Loucy (cell line): ENCODE measurements around the gene SNX3.

Experiments used
- H2AFZ ChIP-seq: fragments of 200-600 bp; sonication (generic); 2 replicates; pipeline ENCODE4 v1.6.0; 2016; ENCODE audit warnings: antibody characterized with exemption, mild to moderate bottlenecking, low read length, moderate library complexity
- H3F3A ChIP-seq: fragments of 200-600 bp; 2 replicates; pipeline ENCODE4 v1.6.0; 2016; ENCODE audit warnings: antibody characterized with exemption, low read depth, mild to moderate bottlenecking
- H3K27me3 ChIP-seq: fragments of 200-600 bp; sonication (generic); 2 replicates; pipeline ENCODE4 v1.6.1; 2014; ENCODE audit warnings: low read length, mild to moderate bottlenecking; ENCODE audit not compliant: insufficient read depth, poor library complexity, severe bottlenecking
- H3K36me3 ChIP-seq: fragments of 200-600 bp; sonication (generic); 2 replicates; pipeline ENCODE4 v1.6.1; 2016; ENCODE audit warnings: low read length; ENCODE audit not compliant: insufficient read depth
- H3K4me1 ChIP-seq: fragments of 200-600 bp; sonication (generic); 2 replicates; pipeline ENCODE4 v1.5.1; 2014; ENCODE audit warnings: low read length, mild to moderate bottlenecking; ENCODE audit not compliant: insufficient read depth, poor library complexity, severe bottlenecking
- H3K4me2 ChIP-seq: fragments of 200-600 bp; sonication (generic); 2 replicates; pipeline ENCODE4 v1.6.0; 2014; ENCODE audit warnings: antibody characterized with exemption, low read length, low read depth, mild to moderate bottlenecking; ENCODE audit not compliant: poor library complexity, severe bottlenecking
- H3K4me3 ChIP-seq: fragments of 200-600 bp; sonication (generic); 2 replicates; pipeline ENCODE4 v1.5.1; 2014; ENCODE audit warnings: low read length, mild to moderate bottlenecking, mixed read lengths; ENCODE audit not compliant: poor library complexity, severe bottlenecking
- H3K79me2 ChIP-seq: fragments of 200-600 bp; sonication (generic); 2 replicates; pipeline ENCODE4 v1.6.1; 2014; ENCODE audit warnings: low read length; ENCODE audit not compliant: insufficient read depth
- H3K9ac ChIP-seq: fragments of 200-600 bp; sonication (generic); 2 replicates; pipeline ENCODE4 v1.6.0; 2014; ENCODE audit warnings: mild to moderate bottlenecking, low read depth, low read length, moderate library complexity; ENCODE audit not compliant: poor library complexity, severe bottlenecking
- H3K9me2 ChIP-seq: fragments of 200-600 bp; sonication (generic); replicated peaks from 2 replicates; pipeline ENCODE4 v1.6.1; 2016; ENCODE audit warnings: low read depth, low read length, mixed read lengths
- H3K9me3 ChIP-seq: fragments of 200-600 bp; sonication (generic); 2 replicates; pipeline ENCODE4 v1.6.1; 2014; ENCODE audit warnings: mild to moderate bottlenecking, antibody characterized with exemption, low read length, low read depth; ENCODE audit not compliant: insufficient read depth
- H4K20me1 ChIP-seq: fragments of 200-600 bp; sonication (generic); 2 replicates; pipeline ENCODE4 v1.6.0; 2014; ENCODE audit warnings: antibody characterized with exemption, low read length, mild to moderate bottlenecking; ENCODE audit not compliant: insufficient read depth, poor library complexity, severe bottlenecking
- EZH2phosphoT487 ChIP-seq: fragments of 200-600 bp; IDR thresholded peaks from 2 replicates; pipeline ENCODE4 v1.6.1; 2018; ENCODE audit warnings: antibody characterized with exemption, mild to moderate bottlenecking, moderate library complexity, borderline replicate concordance
- TF ChIP-seq, protein P1 (sequence below): fragments of 200-600 bp; sonication (generic); conservative IDR thresholded peaks from 2 replicates; pipeline ENCODE4 v1.5.1; 2014; ENCODE audit warnings: mild to moderate bottlenecking, antibody characterized with exemption, low read length

SNX3 gene

DNA sequence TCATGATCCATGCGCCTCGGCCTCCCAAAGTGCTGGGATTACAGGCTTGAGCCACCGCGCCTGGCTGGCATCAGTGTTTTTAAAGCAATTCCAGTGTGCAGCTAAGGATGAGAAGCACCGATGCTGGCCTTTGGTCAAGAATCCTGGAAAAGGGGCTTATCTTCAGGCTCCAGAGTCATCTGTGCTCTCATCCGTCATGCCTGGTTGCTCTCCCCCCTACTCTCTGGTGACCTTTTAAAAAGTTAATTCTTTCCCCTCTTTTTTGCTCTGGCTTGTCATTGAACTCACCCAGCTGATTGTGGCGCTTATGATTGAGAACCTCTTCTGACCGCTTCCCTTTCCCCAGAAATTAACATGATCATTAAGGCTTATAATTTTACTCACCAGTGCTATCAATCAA lies 66.3 kb downstream of the SNX3 start:
- no peaks in the 10 kb centered on the region for H3K36me3 ChIP-seq
- H3K27me3 ChIP-seq, result no peaks in the 10 kb centered on the region
- H3K4me1 ChIP-seq, result no peaks in the 10 kb centered on the region
- no peak overlapping the region for H3K9ac ChIP-seq
- H3K4me2 ChIP-seq, result no peak overlapping the region
- no peaks in the 10 kb centered on the region for H3K79me2 ChIP-seq
- no peak for TF ChIP-seq EZH2phosphoT487
- TF ChIP-seq, protein P1, sequence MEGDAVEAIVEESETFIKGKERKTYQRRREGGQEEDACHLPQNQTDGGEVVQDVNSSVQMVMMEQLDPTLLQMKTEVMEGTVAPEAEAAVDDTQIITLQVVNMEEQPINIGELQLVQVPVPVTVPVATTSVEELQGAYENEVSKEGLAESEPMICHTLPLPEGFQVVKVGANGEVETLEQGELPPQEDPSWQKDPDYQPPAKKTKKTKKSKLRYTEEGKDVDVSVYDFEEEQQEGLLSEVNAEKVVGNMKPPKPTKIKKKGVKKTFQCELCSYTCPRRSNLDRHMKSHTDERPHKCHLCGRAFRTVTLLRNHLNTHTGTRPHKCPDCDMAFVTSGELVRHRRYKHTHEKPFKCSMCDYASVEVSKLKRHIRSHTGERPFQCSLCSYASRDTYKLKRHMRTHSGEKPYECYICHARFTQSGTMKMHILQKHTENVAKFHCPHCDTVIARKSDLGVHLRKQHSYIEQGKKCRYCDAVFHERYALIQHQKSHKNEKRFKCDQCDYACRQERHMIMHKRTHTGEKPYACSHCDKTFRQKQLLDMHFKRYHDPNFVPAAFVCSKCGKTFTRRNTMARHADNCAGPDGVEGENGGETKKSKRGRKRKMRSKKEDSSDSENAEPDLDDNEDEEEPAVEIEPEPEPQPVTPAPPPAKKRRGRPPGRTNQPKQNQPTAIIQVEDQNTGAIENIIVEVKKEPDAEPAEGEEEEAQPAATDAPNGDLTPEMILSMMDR, result no peak
- H3F3A ChIP-seq, result no peaks in the 10 kb centered on the region
- no peak overlapping the region for H2AFZ ChIP-seq
- no peaks in the 10 kb centered on the region for H3K9me3 ChIP-seq
- no peaks in the 10 kb centered on the region for H4K20me1 ChIP-seq
- no peaks in the 10 kb centered on the region for H3K9me2 ChIP-seq
- no peak overlapping the region for H3K4me3 ChIP-seq

- Histone ChIP-seq H2AFZ (no peak overlapping the region), H3K27me3 (no peaks in the 10 kb centered on the region), H3K79me2 (no peaks in the 10 kb centered on the region), H3K36me3 (no peaks in the 10 kb centered on the region), H3K4me2 (no peak overlapping the region), H3F3A (no peaks in the 10 kb centered on the region), H4K20me1 (no peaks in the 10 kb centered on the region), H3K9me3 (no peaks in the 10 kb centered on the region), H3K9me2 (no peaks in the 10 kb centered on the region), H3K4me1 (no peaks in the 10 kb centered on the region), H3K4me3 (no peak overlapping the region), H3K9ac (no peak overlapping the region)
- TF ChIP-seq EZH2phosphoT487, result no peak
These were observed 67.0 kb downstream of the SNX3 start for GRCh38 chr6:108193835-108194234.

- no peak overlapping the region for H3K4me2 ChIP-seq
- no peak for TF ChIP-seq EZH2phosphoT487
- TF ChIP-seq, protein P1, result no peak
- no peak overlapping the region for H3K9ac ChIP-seq
- no peaks in the 10 kb centered on the region for H4K20me1 ChIP-seq
- H3K79me2 ChIP-seq, result no peaks in the 10 kb centered on the region
- H3K27me3 ChIP-seq, result no peaks in the 10 kb centered on the region
- H3K9me2 ChIP-seq, result no peaks in the 10 kb centered on the region
- no peaks in the 10 kb centered on the region for H3K36me3 ChIP-seq
- H3F3A ChIP-seq, result no peaks in the 10 kb centered on the region
- no peaks in the 10 kb centered on the region for H3K4me1 ChIP-seq
- no peaks in the 10 kb centered on the region for H3K9me3 ChIP-seq
- H2AFZ ChIP-seq, result no peak overlapping the region
- no peak overlapping the region for H3K4me3 ChIP-seq
These were observed 67.7 kb downstream of the SNX3 start for GRCh38 chr6:108193131-108193530.

- H3K9ac ChIP-seq, result no peak overlapping the region
- no peaks in the 10 kb centered on the region for H3K36me3 ChIP-seq
- H3K4me3 ChIP-seq, result no peak overlapping the region
- H2AFZ ChIP-seq, result no peak overlapping the region
- H3K4me1 ChIP-seq, result no peaks in the 10 kb centered on the region
- H4K20me1 ChIP-seq, result no peaks in the 10 kb centered on the region
- no peak overlapping the region for H3K4me2 ChIP-seq
- H3K27me3 ChIP-seq, result no peaks in the 10 kb centered on the region
- TF ChIP-seq, protein P1, result no peak
- TF ChIP-seq EZH2phosphoT487, result no peak
- H3F3A ChIP-seq, result no peaks in the 10 kb centered on the region
- no peaks in the 10 kb centered on the region for H3K79me2 ChIP-seq
- no peaks in the 10 kb centered on the region for H3K9me3 ChIP-seq
- H3K9me2 ChIP-seq, result no peaks in the 10 kb centered on the region
These were observed 73.3 kb downstream of the SNX3 start for GRCh38 chr6:108187519-108187918.
